HEK293 (cell line): ENCODE measurements around the gene TMEM151A.

Source experiments
- CTCF ChIA-PET: fragments of 350-600 bp; formaldehyde crosslinking; extraction: SDS; loops from one replicate; lab custom pipeline; 2021; ENCODE audit warnings: antibody characterized with exemption; lab: Yijun Ruan, JAX
- POLR2A ChIA-PET: fragments of 300-600 bp; formaldehyde crosslinking; extraction: SDS; loops from one replicate; lab custom pipeline; 2020; ENCODE audit warnings: antibody characterized with exemption, inconsistent platforms; lab: Yijun Ruan, JAX
- H3K27ac ChIP-seq: fragments of 200-500 bp; sonication (Bioruptor generic); 2 replicates; pipeline ENCODE4 v1.5.1; 2014; ENCODE audit warnings: low read depth, low read length, control low read depth, inconsistent platforms; ENCODE audit errors: extremely low read depth
- H3K36me3 ChIP-seq, 2 experiments: fragments of 200-500 bp in 1 of 2; sonication (Bioruptor generic) in 1 of 2; 1 replicate in 1 of 2; 2 replicates in 1 of 2; pipeline ENCODE4 v1.5.1; 2014 to 2017; ENCODE audit warnings: inconsistent platforms in 2 of 2, low read length in 2 of 2; ENCODE audit not compliant: control insufficient read depth in 2 of 2, insufficient read depth in 1 of 2
- H3K4me1 ChIP-seq: fragments of 200-500 bp; sonication (Bioruptor generic); 2 replicates; pipeline ENCODE4 v1.5.1; 2014; ENCODE audit warnings: mild to moderate bottlenecking, low read length, inconsistent platforms; ENCODE audit not compliant: control insufficient read depth, insufficient read depth
- H3K4me3 ChIP-seq: 2 replicates; pipeline ENCODE4 v1.5.1; 2011; ENCODE audit warnings: low read depth, mild to moderate bottlenecking, control low read depth, low read length, moderate library complexity
- H3K9me3 ChIP-seq: fragments of 200-500 bp; sonication (Bioruptor generic); 2 replicates; pipeline ENCODE4 v1.5.1; 2014; ENCODE audit warnings: low read depth, low read length, inconsistent platforms; ENCODE audit not compliant: control insufficient read depth, insufficient read depth
- GLI4 ChIP-seq: fragments of 450-650 bp; formaldehyde crosslinking; IDR thresholded peaks from 2 replicates; pipeline ENCODE4 v1.5.1; 2016; ENCODE audit warnings: missing biosample characterization, missing genetic modification characterization
- GLIS1 ChIP-seq: fragments of 450-650 bp; formaldehyde crosslinking; IDR thresholded peaks from 2 replicates; pipeline ENCODE4 v1.5.1; 2016; ENCODE audit warnings: missing biosample characterization, missing genetic modification characterization
- INSM2 ChIP-seq: fragments of 450-650 bp; formaldehyde crosslinking; IDR thresholded peaks from 2 replicates; pipeline ENCODE4 v1.5.1; 2016; ENCODE audit warnings: missing biosample characterization, missing genetic modification characterization
- KLF16 ChIP-seq: fragments of 450-650 bp; formaldehyde crosslinking; IDR thresholded peaks from 2 replicates; pipeline ENCODE4 v1.5.1; 2017; ENCODE audit warnings: missing biosample characterization, missing genetic modification characterization
- PRDM4 ChIP-seq: fragments of 450-650 bp; formaldehyde crosslinking; IDR thresholded peaks from 2 replicates; pipeline ENCODE4 v1.5.1; 2017; ENCODE audit warnings: missing biosample characterization, missing genetic modification characterization
- PRDM6 ChIP-seq: fragments of 450-650 bp; formaldehyde crosslinking; IDR thresholded peaks from 2 replicates; pipeline ENCODE4 v1.5.1; 2017; ENCODE audit warnings: missing biosample characterization, missing genetic modification characterization
- RBAK ChIP-seq: fragments of 450-650 bp; formaldehyde crosslinking; IDR thresholded peaks from 2 replicates; pipeline ENCODE4 v1.5.1; 2016; ENCODE audit warnings: missing biosample characterization, missing genetic modification characterization
- SP2 ChIP-seq: fragments of 450-650 bp; formaldehyde crosslinking; IDR thresholded peaks from 2 replicates; pipeline ENCODE4 v1.5.1; 2016; ENCODE audit warnings: missing biosample characterization, missing genetic modification characterization
- SP3 ChIP-seq: fragments of 450-650 bp; formaldehyde crosslinking; IDR thresholded peaks from 2 replicates; pipeline ENCODE4 v1.5.1; 2016; ENCODE audit warnings: missing biosample characterization, missing genetic modification characterization
- ZFP3 ChIP-seq: fragments of 450-650 bp; formaldehyde crosslinking; IDR thresholded peaks from 2 replicates; pipeline ENCODE4 v1.5.1; 2016; ENCODE audit warnings: low read depth, missing biosample characterization, missing genetic modification characterization
- ZFP69B ChIP-seq: fragments of 450-650 bp; formaldehyde crosslinking; IDR thresholded peaks from 2 replicates; pipeline ENCODE4 v1.5.1; 2016; ENCODE audit warnings: missing biosample characterization, missing genetic modification characterization
- ZNF114 ChIP-seq: fragments of 450-650 bp; formaldehyde crosslinking; IDR thresholded peaks from 2 replicates; pipeline ENCODE4 v1.5.0; 2017; ENCODE audit warnings: missing biosample characterization, missing genetic modification characterization
- ZNF248 ChIP-seq: fragments of 450-650 bp; formaldehyde crosslinking; IDR thresholded peaks from 2 replicates; pipeline ENCODE4 v1.5.1; 2017; ENCODE audit warnings: missing biosample characterization, missing genetic modification characterization
- ZNF324 ChIP-seq: fragments of 450-650 bp; formaldehyde crosslinking; IDR thresholded peaks from 2 replicates; pipeline ENCODE4 v1.5.1; 2016; ENCODE audit warnings: missing biosample characterization, missing genetic modification characterization
- ZNF544 ChIP-seq: fragments of 450-650 bp; formaldehyde crosslinking; IDR thresholded peaks from 2 replicates; pipeline ENCODE4 v1.5.0; 2017; ENCODE audit warnings: missing biosample characterization, missing genetic modification characterization
- ZNF610 ChIP-seq: fragments of 450-650 bp; formaldehyde crosslinking; IDR thresholded peaks from 2 replicates; pipeline ENCODE4 v1.5.1; 2016; ENCODE audit warnings: missing biosample characterization, missing genetic modification characterization, borderline replicate concordance
- ZNF658 ChIP-seq: fragments of 450-650 bp; formaldehyde crosslinking; IDR thresholded peaks from 2 replicates; pipeline ENCODE4; 2016; ENCODE audit warnings: missing biosample characterization, missing genetic modification characterization
- ZNF692 ChIP-seq: fragments of 450-650 bp; formaldehyde crosslinking; IDR thresholded peaks from 2 replicates; pipeline ENCODE4 v1.5.1; 2016; ENCODE audit warnings: missing biosample characterization, missing genetic modification characterization
- ZNF776 ChIP-seq: fragments of 450-650 bp; formaldehyde crosslinking; IDR thresholded peaks from 2 replicates; pipeline ENCODE4 v1.5.0; 2017; ENCODE audit warnings: missing biosample characterization, missing genetic modification characterization, borderline replicate concordance
- ZSCAN18 ChIP-seq: fragments of 450-650 bp; formaldehyde crosslinking; IDR thresholded peaks from 2 replicates; pipeline ENCODE4 v1.5.1; 2016; ENCODE audit warnings: missing biosample characterization, missing genetic modification characterization

TMEM151A gene

GRCh38 chr11:66293352-66293751 lies 1.7 kb downstream of the TMEM151A start:
- ChIA-PET CTCF (no interaction called here), POLR2A (no interaction called here)
- no peaks in the 10 kb centered on the region for H3K36me3 ChIP-seq
- H3K4me3 ChIP-seq = no peak overlapping the region
- H3K9me3 ChIP-seq = no peaks in the 10 kb centered on the region
- H3K27ac ChIP-seq = no peak overlapping the region
- H3K4me1 ChIP-seq = no peaks in the 10 kb centered on the region
- TF ChIP-seq KLF16 (tag by site-specific recombination) (no peak), ZNF610 (no peak)

GRCh38 chr11:66293777-66294625 lies 2.3 kb downstream of the TMEM151A start:
- no peak overlapping the region for H3K27ac ChIP-seq
- H3K36me3 ChIP-seq = no peaks in the 10 kb centered on the region
- H3K4me3 ChIP-seq = no peak overlapping the region
- H3K4me1 ChIP-seq = no peaks in the 10 kb centered on the region
- TF ChIP-seq ZNF544 (tag by site-specific recombination) (no peak), INSM2 (tag by site-specific recombination) (no peak), RBAK (tag by site-specific recombination) (no peak), ZNF114 (tag by site-specific recombination) (no peak), GLI4 (tag by site-specific recombination) (no peak)
- H3K9me3 ChIP-seq = no peaks in the 10 kb centered on the region
- ChIA-PET POLR2A (interaction anchor here (0.5 kb wide), 1 partner anchor 480 kb away, joined by 3 read pairs; no protein-coding TSS in a partner anchor), CTCF (no interaction called here)

GRCh38 chr11:66294626-66295620 lies 3.2 kb downstream of the TMEM151A start:
- H3K4me1 ChIP-seq = no peaks in the 10 kb centered on the region
- H3K9me3 ChIP-seq = no peaks in the 10 kb centered on the region
- no peaks in the 10 kb centered on the region for H3K36me3 ChIP-seq
- no peak overlapping the region for H3K4me3 ChIP-seq
- ChIA-PET CTCF (no interaction called here), POLR2A (no interaction called here)
- no peak overlapping the region for H3K27ac ChIP-seq
- TF ChIP-seq ZNF544 (tag by site-specific recombination) (no peak), SP3 (tag by site-specific recombination) (no peak), SP2 (no peak), ZFP3 (tag by site-specific recombination) (no peak), GLIS1 (tag by site-specific recombination) (no peak), ZNF248 (tag by site-specific recombination) (no peak), ZFP69B (tag by site-specific recombination) (no peak), ZNF692 (tag by site-specific recombination) (no peak), ZNF776 (tag by site-specific recombination) (no peak), ZSCAN18 (tag by site-specific recombination) (no peak), ZNF324 (tag by site-specific recombination) (no peak), PRDM6 (tag by site-specific recombination) (no peak), PRDM4 (tag by site-specific recombination) (no peak), ZNF658 (no peak)
